GM23338 (cell line): ENCODE results near the gene CD164. TPM values are rescaled to one million over a fixed set of nuclear protein-coding genes. Genes with fewer than 3 reads are reported as not detected.

Experiments
- ATAC-seq: fragments of 200-7000 bp; cut with Tn5 transposase; 3 replicates; pipeline ENCODE4 v1.9.1; 2020
- DNase-seq: peaks from one replicate; pipeline ENCODE4 v3.0.0-alpha.2; 2015; ENCODE audit warnings: low spot score
- H2AFZ ChIP-seq: fragments of 200-600 bp; sonication (generic); 2 replicates; pipeline ENCODE4 v1.8.0; 2016; ENCODE audit warnings: antibody characterized with exemption, mild to moderate bottlenecking, moderate library complexity
- H3F3A ChIP-seq: fragments of 200-600 bp; sonication (generic); replicated peaks from 2 replicates; pipeline ENCODE4 v1.8.0; 2017; ENCODE audit warnings: antibody characterized with exemption, mixed run types, low read depth
- H3K27ac ChIP-seq: fragments of 200-600 bp; sonication (generic); 2 replicates; pipeline ENCODE4 v1.6.1; 2016; ENCODE audit warnings: low read depth
- H3K27me3 ChIP-seq: fragments of 200-600 bp; sonication (generic); 2 replicates; pipeline ENCODE4 v1.8.0; 2016; ENCODE audit warnings: mild to moderate bottlenecking, mixed run types, moderate library complexity; ENCODE audit not compliant: insufficient read depth
- H3K36me3 ChIP-seq: fragments of 200-600 bp; sonication (generic); 2 replicates; pipeline ENCODE4 v1.8.0; 2016; ENCODE audit warnings: mild to moderate bottlenecking; ENCODE audit not compliant: insufficient read depth
- H3K4me1 ChIP-seq: fragments of 200-600 bp; sonication (generic); 2 replicates; pipeline ENCODE4 v1.8.0; 2016; ENCODE audit warnings: mild to moderate bottlenecking, moderate library complexity; ENCODE audit not compliant: insufficient read depth
- H3K4me2 ChIP-seq: fragments of 200-600 bp; sonication (generic); 2 replicates; pipeline ENCODE4 v1.7.1; 2017; ENCODE audit warnings: mixed run types
- H3K4me3 ChIP-seq: fragments of 200-600 bp; sonication (generic); 2 replicates; pipeline ENCODE4 v1.6.1; 2016; ENCODE audit warnings: mixed run types
- H3K79me2 ChIP-seq: fragments of 200-600 bp; sonication (generic); replicated peaks from 2 replicates; pipeline ENCODE4 v1.8.0; 2017; ENCODE audit warnings: mild to moderate bottlenecking; ENCODE audit not compliant: insufficient read depth
- H3K9me2 ChIP-seq: fragments of 200-600 bp; sonication (generic); 2 replicates; pipeline ENCODE4 v1.8.0; 2017; ENCODE audit not compliant: insufficient read depth
- H4K20me1 ChIP-seq: fragments of 200-600 bp; sonication (generic); replicated peaks from 2 replicates; pipeline ENCODE4 v1.8.0; 2017; ENCODE audit warnings: mild to moderate bottlenecking; ENCODE audit not compliant: insufficient read depth
- H3K27ac Mint-ChIP-seq: 2 replicates; pipeline ENCODE4 v1.8.0; 2020; ENCODE audit warnings: inconsistent platforms, mild to moderate bottlenecking, moderate library complexity, mixed read lengths
- H3K27me3 Mint-ChIP-seq: 3 replicates; pipeline ENCODE4 v1.8.0; 2022; ENCODE audit warnings: low read depth, mild to moderate bottlenecking, moderate library complexity, mixed read lengths, inconsistent platforms; ENCODE audit not compliant: insufficient read depth, poor library complexity
- H3K36me3 Mint-ChIP-seq: 3 replicates; pipeline ENCODE4 v1.8.0; 2021; ENCODE audit warnings: low read depth, mild to moderate bottlenecking, inconsistent platforms, moderate library complexity, mixed read lengths
- H3K4me1 Mint-ChIP-seq: 3 replicates; pipeline ENCODE4 v1.8.0; 2020; ENCODE audit warnings: mild to moderate bottlenecking, inconsistent platforms, mixed read lengths
- H3K4me3 Mint-ChIP-seq: 3 replicates; pipeline ENCODE4 v1.8.0; 2021; ENCODE audit warnings: moderate library complexity, mild to moderate bottlenecking, inconsistent platforms, mixed read lengths
- H3K9me3 Mint-ChIP-seq: 3 replicates; pipeline ENCODE4 v1.8.0; 2020; ENCODE audit warnings: moderate library complexity, mild to moderate bottlenecking, inconsistent platforms, mixed read lengths
- CREB1 ChIP-seq: fragments of 250-450 bp; sonication (Bioruptor Pico); IDR thresholded peaks from 2 replicates; pipeline ENCODE4 v1.5.0; 2020; ENCODE audit warnings: low read depth, mild to moderate bottlenecking, moderate library complexity
- ETS1 ChIP-seq: IDR thresholded peaks from 2 replicates; pipeline ENCODE4 v1.6.1; 2016; ENCODE audit warnings: antibody characterized with exemption
- EZH2 ChIP-seq: fragments of 200-600 bp; sonication (generic); IDR thresholded peaks from one replicate; pipeline ENCODE4 v1.8.0; 2017; ENCODE audit warnings: antibody characterized with exemption, mild to moderate bottlenecking, low read depth; ENCODE audit not compliant: unreplicated experiment
- EZH2phosphoT487 ChIP-seq: fragments of 200-600 bp; sonication (generic); IDR thresholded peaks from one replicate; pipeline ENCODE4 v1.8.1; 2018; ENCODE audit warnings: antibody characterized with exemption; ENCODE audit not compliant: unreplicated experiment
- JUNB ChIP-seq: IDR thresholded peaks from one replicate; pipeline ENCODE4 v1.6.1; 2016; ENCODE audit warnings: antibody characterized with exemption; ENCODE audit not compliant: unreplicated experiment
- NANOG ChIP-seq: IDR thresholded peaks from 2 replicates; pipeline ENCODE4 v1.6.1; 2016; ENCODE audit warnings: antibody characterized with exemption, borderline replicate concordance
- STAT1 ChIP-seq: IDR thresholded peaks from one replicate; pipeline ENCODE4 v1.6.1; 2016; ENCODE audit warnings: antibody characterized with exemption; ENCODE audit not compliant: unreplicated experiment
- ZNF114 ChIP-seq: fragments of 250-450 bp; sonication (Bioruptor Pico); IDR thresholded peaks from 2 replicates; pipeline ENCODE4 v1.5.0; 2020; ENCODE audit warnings: mild to moderate bottlenecking, moderate library complexity
- ZNF331 ChIP-seq: fragments of 250-450 bp; sonication (Bioruptor Pico); IDR thresholded peaks from 2 replicates; pipeline ENCODE4 v1.5.0; 2020; ENCODE audit warnings: low read depth, mild to moderate bottlenecking, moderate library complexity
- polyA plus RNA-seq: library from polyadenylated mRNA; unstranded; fragments of >200 nt; fragmentation: Nextera tagmentation; extraction: Ambion mirVana; gene quantifications from 2 replicates; pipeline ENCODE4 v1.2.1, GENCODE V29; 2016
- total RNA-seq: library from RNA; depleted of rRNA; stranded (reverse); fragments of >200 nt; shearing (Covaris generic); gene quantifications from 2 replicates; pipeline ENCODE4 v1.2.3, GENCODE V29; 2014
- TF ChIP-seq, protein P1 (sequence below), 2 experiments: fragments of 200-600 bp in 1 of 2; sonication (generic) in 1 of 2; conservative IDR thresholded peaks; 2 replicates each; pipeline versions ENCODE4 v1.5.1 to v1.6.1; 2016 to 2017; ENCODE audit warnings: antibody characterized with exemption in 2 of 2, low read depth in 2 of 2, mild to moderate bottlenecking in 2 of 2, moderate library complexity in 1 of 2
- TF ChIP-seq, protein P2 (sequence below): fragments of 250-450 bp; sonication (Bioruptor Pico); IDR thresholded peaks from 2 replicates; pipeline ENCODE4 v1.5.0; 2020; ENCODE audit warnings: mild to moderate bottlenecking, moderate library complexity

Gene CD164
- total and polyA plus RNA-seq, 2 experiments from 2014 or later, result 81.0 to 83.8 TPM

DNA sequence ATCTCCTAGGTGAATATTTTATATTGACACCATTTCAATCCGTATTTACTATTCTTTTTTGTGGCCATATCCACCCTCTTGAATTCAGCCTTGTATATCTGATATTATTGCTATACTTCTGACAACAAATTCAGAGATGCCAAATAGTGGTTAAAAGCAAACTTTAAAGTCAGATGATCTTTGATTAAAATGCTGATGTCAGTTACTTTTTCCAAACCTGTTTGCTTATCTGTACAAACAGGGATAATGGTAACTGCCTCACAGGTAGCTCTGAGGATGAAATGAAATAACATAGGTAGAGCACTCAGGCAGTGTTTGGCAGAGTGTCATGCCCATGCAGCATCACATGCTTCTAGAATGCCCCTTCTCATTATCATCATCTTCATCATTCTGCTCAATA lies 38.9 kb upstream of the CD164 start:
- Mint-ChIP-seq H3K27me3 (no peaks in the 10 kb centered on the region), H3K36me3 (no peaks in the 10 kb centered on the region), H3K27ac (no peak overlapping the region), H3K4me3 (no peak overlapping the region), H3K9me3 (no peaks in the 10 kb centered on the region), H3K4me1 (no peaks in the 10 kb centered on the region)
- DNase-seq (no peak), ATAC-seq (no peak)
- Histone ChIP-seq H3K27ac (no peak overlapping the region), H3K36me3 (no peaks in the 10 kb centered on the region), H4K20me1 (no peaks in the 10 kb centered on the region), H3K9me2 (peaks cover 7% of the 10 kb centered on the region; the same call in 1 of the 2 replicates), H3K79me2 (no peaks in the 10 kb centered on the region), H3F3A (no peaks in the 10 kb centered on the region), H2AFZ (no peak overlapping the region), H3K4me2 (no peak overlapping the region), H3K4me1 (no peaks in the 10 kb centered on the region), H3K27me3 (no peaks in the 10 kb centered on the region), H3K4me3 (no peak overlapping the region)
- TF ChIP-seq ZNF331 (CRISPR knock-in tag), result no peak

- H3K4me1 Mint-ChIP-seq, result no peaks in the 10 kb centered on the region
- DNase-seq, result no peak
- Histone ChIP-seq H3K27ac (no peak overlapping the region), H4K20me1 (no peaks in the 10 kb centered on the region), H3F3A (no peaks in the 10 kb centered on the region), H2AFZ (no peak overlapping the region), H3K4me3 (no peak overlapping the region), H3K79me2 (no peaks in the 10 kb centered on the region), H3K36me3 (no peaks in the 10 kb centered on the region), H3K9me2 (peaks cover 7% of the 10 kb centered on the region; the same call in 1 of the 2 replicates), H3K4me1 (no peaks in the 10 kb centered on the region), H3K4me2 (no peak overlapping the region), H3K27me3 (no peaks in the 10 kb centered on the region)
- H3K36me3 Mint-ChIP-seq, result no peaks in the 10 kb centered on the region
- H3K4me3 Mint-ChIP-seq, result no peak overlapping the region
- no peaks in the 10 kb centered on the region for H3K9me3 Mint-ChIP-seq
- H3K27me3 Mint-ChIP-seq, result no peaks in the 10 kb centered on the region
- no peak overlapping the region for H3K27ac Mint-ChIP-seq
- ATAC-seq, result no peak
- TF ChIP-seq, protein P1, sequence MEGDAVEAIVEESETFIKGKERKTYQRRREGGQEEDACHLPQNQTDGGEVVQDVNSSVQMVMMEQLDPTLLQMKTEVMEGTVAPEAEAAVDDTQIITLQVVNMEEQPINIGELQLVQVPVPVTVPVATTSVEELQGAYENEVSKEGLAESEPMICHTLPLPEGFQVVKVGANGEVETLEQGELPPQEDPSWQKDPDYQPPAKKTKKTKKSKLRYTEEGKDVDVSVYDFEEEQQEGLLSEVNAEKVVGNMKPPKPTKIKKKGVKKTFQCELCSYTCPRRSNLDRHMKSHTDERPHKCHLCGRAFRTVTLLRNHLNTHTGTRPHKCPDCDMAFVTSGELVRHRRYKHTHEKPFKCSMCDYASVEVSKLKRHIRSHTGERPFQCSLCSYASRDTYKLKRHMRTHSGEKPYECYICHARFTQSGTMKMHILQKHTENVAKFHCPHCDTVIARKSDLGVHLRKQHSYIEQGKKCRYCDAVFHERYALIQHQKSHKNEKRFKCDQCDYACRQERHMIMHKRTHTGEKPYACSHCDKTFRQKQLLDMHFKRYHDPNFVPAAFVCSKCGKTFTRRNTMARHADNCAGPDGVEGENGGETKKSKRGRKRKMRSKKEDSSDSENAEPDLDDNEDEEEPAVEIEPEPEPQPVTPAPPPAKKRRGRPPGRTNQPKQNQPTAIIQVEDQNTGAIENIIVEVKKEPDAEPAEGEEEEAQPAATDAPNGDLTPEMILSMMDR (conservative IDR thresholded peaks at IDR 0.05; ENCODE audit: low read depth in 2 of 2), result no peak
- TF ChIP-seq EZH2phosphoT487 (no peak), ZNF331 (CRISPR knock-in tag) (no peak), ZNF114 (CRISPR knock-in tag) (no peak), NANOG (no peak), JUNB (no peak), EZH2 (no peak), CREB1 (CRISPR knock-in tag) (no peak), ETS1 (no peak), STAT1 (no peak)
- TF ChIP-seq, protein P2, sequence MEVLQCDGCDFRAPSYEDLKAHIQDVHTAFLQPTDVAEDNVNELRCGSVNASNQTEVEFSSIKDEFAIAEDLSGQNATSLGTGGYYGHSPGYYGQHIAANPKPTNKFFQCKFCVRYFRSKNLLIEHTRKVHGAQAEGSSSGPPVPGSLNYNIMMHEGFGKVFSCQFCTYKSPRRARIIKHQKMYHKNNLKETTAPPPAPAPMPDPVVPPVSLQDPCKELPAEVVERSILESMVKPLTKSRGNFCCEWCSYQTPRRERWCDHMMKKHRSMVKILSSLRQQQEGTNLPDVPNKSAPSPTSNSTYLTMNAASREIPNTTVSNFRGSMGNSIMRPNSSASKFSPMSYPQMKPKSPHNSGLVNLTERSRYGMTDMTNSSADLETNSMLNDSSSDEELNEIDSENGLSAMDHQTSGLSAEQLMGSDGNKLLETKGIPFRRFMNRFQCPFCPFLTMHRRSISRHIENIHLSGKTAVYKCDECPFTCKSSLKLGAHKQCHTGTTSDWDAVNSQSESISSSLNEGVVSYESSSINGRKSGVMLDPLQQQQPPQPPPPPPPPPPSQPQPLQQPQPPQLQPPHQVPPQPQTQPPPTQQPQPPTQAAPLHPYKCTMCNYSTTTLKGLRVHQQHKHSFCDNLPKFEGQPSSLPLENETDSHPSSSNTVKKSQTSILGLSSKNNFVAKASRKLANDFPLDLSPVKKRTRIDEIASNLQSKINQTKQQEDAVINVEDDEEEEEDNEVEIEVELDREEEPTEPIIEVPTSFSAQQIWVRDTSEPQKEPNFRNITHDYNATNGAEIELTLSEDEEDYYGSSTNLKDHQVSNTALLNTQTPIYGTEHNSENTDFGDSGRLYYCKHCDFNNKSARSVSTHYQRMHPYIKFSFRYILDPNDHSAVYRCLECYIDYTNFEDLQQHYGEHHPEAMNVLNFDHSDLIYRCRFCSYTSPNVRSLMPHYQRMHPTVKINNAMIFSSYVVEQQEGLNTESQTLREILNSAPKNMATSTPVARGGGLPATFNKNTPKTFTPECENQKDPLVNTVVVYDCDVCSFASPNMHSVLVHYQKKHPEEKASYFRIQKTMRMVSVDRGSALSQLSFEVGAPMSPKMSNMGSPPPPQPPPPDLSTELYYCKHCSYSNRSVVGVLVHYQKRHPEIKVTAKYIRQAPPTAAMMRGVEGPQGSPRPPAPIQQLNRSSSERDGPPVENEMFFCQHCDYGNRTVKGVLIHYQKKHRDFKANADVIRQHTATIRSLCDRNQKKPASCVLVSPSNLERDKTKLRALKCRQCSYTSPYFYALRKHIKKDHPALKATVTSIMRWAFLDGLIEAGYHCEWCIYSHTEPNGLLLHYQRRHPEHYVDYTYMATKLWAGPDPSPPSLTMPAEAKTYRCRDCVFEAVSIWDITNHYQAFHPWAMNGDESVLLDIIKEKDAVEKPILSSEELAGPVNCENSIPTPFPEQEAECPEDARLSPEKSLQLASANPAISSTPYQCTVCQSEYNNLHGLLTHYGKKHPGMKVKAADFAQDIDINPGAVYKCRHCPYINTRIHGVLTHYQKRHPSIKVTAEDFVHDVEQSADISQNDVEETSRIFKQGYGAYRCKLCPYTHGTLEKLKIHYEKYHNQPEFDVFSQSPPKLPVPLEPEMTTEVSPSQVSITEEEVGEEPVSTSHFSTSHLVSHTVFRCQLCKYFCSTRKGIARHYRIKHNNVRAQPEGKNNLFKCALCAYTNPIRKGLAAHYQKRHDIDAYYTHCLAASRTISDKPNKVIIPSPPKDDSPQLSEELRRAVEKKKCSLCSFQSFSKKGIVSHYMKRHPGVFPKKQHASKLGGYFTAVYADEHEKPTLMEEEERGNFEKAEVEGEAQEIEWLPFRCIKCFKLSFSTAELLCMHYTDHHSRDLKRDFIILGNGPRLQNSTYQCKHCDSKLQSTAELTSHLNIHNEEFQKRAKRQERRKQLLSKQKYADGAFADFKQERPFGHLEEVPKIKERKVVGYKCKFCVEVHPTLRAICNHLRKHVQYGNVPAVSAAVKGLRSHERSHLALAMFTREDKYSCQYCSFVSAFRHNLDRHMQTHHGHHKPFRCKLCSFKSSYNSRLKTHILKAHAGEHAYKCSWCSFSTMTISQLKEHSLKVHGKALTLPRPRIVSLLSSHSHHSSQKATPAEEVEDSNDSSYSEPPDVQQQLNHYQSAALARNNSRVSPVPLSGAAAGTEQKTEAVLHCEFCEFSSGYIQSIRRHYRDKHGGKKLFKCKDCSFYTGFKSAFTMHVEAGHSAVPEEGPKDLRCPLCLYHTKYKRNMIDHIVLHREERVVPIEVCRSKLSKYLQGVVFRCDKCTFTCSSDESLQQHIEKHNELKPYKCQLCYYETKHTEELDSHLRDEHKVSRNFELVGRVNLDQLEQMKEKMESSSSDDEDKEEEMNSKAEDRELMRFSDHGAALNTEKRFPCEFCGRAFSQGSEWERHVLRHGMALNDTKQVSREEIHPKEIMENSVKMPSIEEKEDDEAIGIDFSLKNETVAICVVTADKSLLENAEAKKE (CRISPR knock-in tag), result no peak
Observed at GRCh38 chr6:109420751-109421150, 38.5 kb upstream of the CD164 start.
